ENCODE measurements around the gene ADO.

GRCh38 chr10:62755662-62756653, 48.6 kb upstream of the ADO start:
- TF ChIP-seq POLR2AphosphoS5 (IDR thresholded peaks at IDR 0.05) (no peak), CTCF (IDR thresholded peaks at IDR 0.05) (no peak)

Measured in stomach (tissue), 4 donors.